GM12891 (cell line): ENCODE data around the gene LPCAT1.

Experiments
- DNase-seq: peaks from one replicate; pipeline ENCODE4 v3.0.0; 2011; ENCODE audit warnings: low spot score; ENCODE audit not compliant: insufficient read length
- FAIRE-seq: peaks from 2 replicates; lab custom pipeline; 2011; peaks lifted over from hg19 to GRCh38; lab: Jason Lieb, UNC
- PAX5 ChIP-seq: IDR thresholded peaks from 2 replicates; pipeline ENCODE4 v1.6.1; 2011; ENCODE audit warnings: low read length, moderate library complexity, mild to moderate bottlenecking; ENCODE audit not compliant: insufficient read depth, severe bottlenecking
- POLR2A ChIP-seq: IDR thresholded peaks from 2 replicates; pipeline ENCODE4 v1.6.1; 2011; ENCODE audit warnings: low read depth, low read length, control low read depth
- POLR2AphosphoS5 ChIP-seq: IDR thresholded peaks from 2 replicates; pipeline ENCODE4 v1.6.1; 2011; ENCODE audit warnings: low read depth, low read length, control low read depth
- POU2F2 ChIP-seq: IDR thresholded peaks from 2 replicates; pipeline ENCODE4 v1.6.1; 2011; ENCODE audit warnings: low read depth, mild to moderate bottlenecking, control low read depth, low read length, moderate library complexity
- SPI1 ChIP-seq: IDR thresholded peaks from 2 replicates; pipeline ENCODE4 v1.6.1; 2011; ENCODE audit warnings: low read depth, low read length, control low read depth
- TAF1 ChIP-seq: IDR thresholded peaks from 2 replicates; pipeline ENCODE4 v1.6.1; 2011; ENCODE audit warnings: low read depth, low read length, control low read depth

Gene LPCAT1

GRCh38 chr5:1503241-1504068 is 20.3 kb downstream of the LPCAT1 start:
- DNase-seq (no peak), FAIRE-seq (peak; percentile 64)
- TF ChIP-seq SPI1, result peak; percentile 85
- no peak for TF ChIP-seq TAF1

GRCh38 chr5:1502737-1503120 is 21.0 kb downstream of the LPCAT1 start:
- no peak for TF ChIP-seq TAF1
- no peak for TF ChIP-seq POLR2AphosphoS5
- no peak for TF ChIP-seq POLR2A
- TF ChIP-seq PAX5, result no peak
- no peak for TF ChIP-seq POU2F2
- TF ChIP-seq SPI1, result no peak
- DNase-seq, result no peak
- FAIRE-seq, result no peak

- DNase-seq (no peak), FAIRE-seq (no peak)
- TF ChIP-seq POLR2A, result no peak
- TF ChIP-seq POU2F2, result no peak
- TF ChIP-seq TAF1, result no peak
- no peak for TF ChIP-seq PAX5
Measured at GRCh38 chr5:1502046-1502736, 21.6 kb downstream of the LPCAT1 start.

GRCh38 chr5:1501372-1502045 is 22.3 kb downstream of the LPCAT1 start:
- no peak for TF ChIP-seq POLR2A
- TF ChIP-seq POU2F2, result peak; percentile 84
- FAIRE-seq (no peak), DNase-seq (no peak)

GRCh38 chr5:1500411-1501091 is 23.2 kb downstream of the LPCAT1 start:
- DNase-seq (no peak), FAIRE-seq (no peak)
- TF ChIP-seq POLR2AphosphoS5 (no peak), SPI1 (no peak), POU2F2 (no peak), TAF1 (no peak), POLR2A (no peak), PAX5 (no peak)

GRCh38 chr5:1499851-1500250 is 23.9 kb downstream of the LPCAT1 start:
- no peak for FAIRE-seq
- TF ChIP-seq PAX5, result no peak
- no peak for TF ChIP-seq TAF1
- no peak for TF ChIP-seq POLR2AphosphoS5
- TF ChIP-seq SPI1, result no peak
- TF ChIP-seq POLR2A, result no peak
- no peak for TF ChIP-seq POU2F2
- DNase-seq, result no peak

- no peak for TF ChIP-seq PAX5
- TF ChIP-seq POLR2AphosphoS5, result no peak; the same call in none of the 2 replicates
- TF ChIP-seq POLR2A, result peak; percentile 34; the same call in 1 of the 2 replicates
- TF ChIP-seq POU2F2, result no peak
- FAIRE-seq (peak; percentile 92), DNase-seq (no peak)
Measured at GRCh38 chr5:1498623-1499416, 24.9 kb downstream of the LPCAT1 start.

- FAIRE-seq, result peak; percentile 74
- DNase-seq, result no peak
Measured at GRCh38 chr5:1497795-1498622, 25.8 kb downstream of the LPCAT1 start.

More at GRCh38 chr5:1497795-1498622, 25.8 kb downstream of the LPCAT1 start:
- TF ChIP-seq PAX5 (no peak), TAF1 (no peak), SPI1 (no peak), POU2F2 (peak; percentile 58; the same call in 1 of the 2 replicates), POLR2AphosphoS5 (no peak; the same call in 1 of the 2 replicates), POLR2A (0 out of 2 replicates have a peak, but pooled peaks have one; percentile 14)
